ENCODE data around the gene AKAP11.

AKAP11 gene

DNA sequence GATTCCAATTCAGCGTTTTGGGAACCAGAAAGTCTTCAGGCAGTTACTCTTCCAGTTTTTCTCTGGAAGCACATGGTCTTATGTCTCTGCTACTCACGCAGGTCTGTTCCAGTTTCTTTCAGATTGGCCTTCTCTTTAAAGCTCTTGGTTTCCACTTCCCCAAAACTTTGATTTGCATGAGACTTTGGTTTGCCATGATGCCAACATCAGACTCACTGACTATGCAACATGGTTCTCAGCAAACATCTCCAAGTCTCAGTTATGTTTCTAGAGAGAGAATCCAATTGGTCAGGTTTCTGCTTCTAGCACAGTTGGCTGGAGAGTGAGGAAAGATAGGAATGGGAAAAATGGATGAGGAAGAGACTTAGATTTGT lies 3.1 kb downstream of the AKAP11 start:
- DNase-seq = peak; percentile 53

GRCh38 chr13:42275506-42275905 lies 3.6 kb downstream of the AKAP11 start:
- DNase-seq = no peak

- no peak for DNase-seq
These were observed 4.7 kb downstream of the AKAP11 start for GRCh38 chr13:42276683-42277082.

GRCh38 chr13:42277618-42278276 lies 5.8 kb downstream of the AKAP11 start:
- DNase-seq = no peak

- no peak for DNase-seq
These were observed 7.1 kb downstream of the AKAP11 start for GRCh38 chr13:42279080-42279479.

GRCh38 chr13:42279986-42280385 lies 8.0 kb downstream of the AKAP11 start:
- no peak for DNase-seq

DNA sequence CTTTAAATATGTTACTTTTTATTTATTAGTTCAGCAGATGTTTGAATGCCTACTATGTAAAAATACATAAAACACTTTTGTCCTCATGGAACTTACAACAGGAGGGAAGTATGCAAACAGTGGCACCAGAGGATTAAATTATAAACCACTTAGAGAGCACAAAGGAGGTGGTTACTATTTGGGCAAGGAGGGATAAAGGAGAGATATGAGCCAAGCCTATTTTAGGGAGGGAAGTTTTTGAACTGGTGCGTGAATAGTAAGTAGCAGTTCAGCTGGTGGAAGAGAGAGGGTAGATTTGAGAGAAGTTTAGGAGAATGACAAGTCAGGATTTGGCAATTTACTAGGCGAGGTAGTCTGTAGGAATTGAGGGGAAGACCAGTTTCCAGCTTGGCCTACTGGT lies 8.6 kb downstream of the AKAP11 start:
- no peak for DNase-seq

- no peak for DNase-seq
These were observed 11.6 kb downstream of the AKAP11 start for GRCh38 chr13:42283574-42283973.

DNA sequence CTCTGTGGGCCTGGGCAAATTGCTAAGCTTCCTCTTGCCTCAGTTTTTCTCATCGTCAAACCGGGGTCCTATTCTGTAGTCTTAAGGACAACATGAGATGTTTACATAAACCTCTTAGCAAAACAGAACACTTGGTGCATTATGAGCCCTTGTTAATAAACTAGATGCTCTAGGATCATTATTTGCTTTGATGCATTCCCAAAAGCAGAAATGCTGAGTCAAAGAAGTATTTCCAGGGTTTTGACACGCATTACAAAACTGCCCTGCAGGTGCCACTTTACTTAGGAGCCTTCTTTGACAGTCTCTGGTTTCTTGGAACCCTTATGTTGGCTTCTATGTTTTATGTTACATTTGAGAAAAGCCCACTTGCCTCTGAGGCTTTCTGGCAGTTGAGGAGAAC lies 12.1 kb downstream of the AKAP11 start:
- no peak for DNase-seq

GRCh38 chr13:42298392-42298791 lies 26.4 kb downstream of the AKAP11 start:
- no peak for DNase-seq

DNA sequence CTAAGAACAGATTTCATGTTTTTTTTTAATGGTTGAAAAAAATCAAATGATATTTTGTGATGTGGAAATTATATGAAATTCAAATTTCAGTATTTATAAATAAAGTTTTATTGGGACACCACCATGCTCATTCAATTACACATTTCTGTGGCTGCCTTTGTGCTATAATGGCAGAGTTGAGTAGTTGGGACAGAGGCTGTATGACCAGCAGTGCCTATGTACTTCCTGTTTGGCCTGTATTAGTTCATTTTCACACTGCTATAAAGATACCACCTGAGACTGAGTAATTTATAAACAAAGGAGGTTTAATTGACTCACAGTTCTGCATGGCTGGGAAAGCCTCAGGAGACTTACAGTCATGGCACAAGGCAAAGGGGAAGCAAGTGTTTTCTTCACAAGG lies 33.6 kb downstream of the AKAP11 start:
- no peak for DNase-seq

- no peak for DNase-seq
These were observed 35.5 kb downstream of the AKAP11 start for GRCh38 chr13:42307461-42307860.

DNA sequence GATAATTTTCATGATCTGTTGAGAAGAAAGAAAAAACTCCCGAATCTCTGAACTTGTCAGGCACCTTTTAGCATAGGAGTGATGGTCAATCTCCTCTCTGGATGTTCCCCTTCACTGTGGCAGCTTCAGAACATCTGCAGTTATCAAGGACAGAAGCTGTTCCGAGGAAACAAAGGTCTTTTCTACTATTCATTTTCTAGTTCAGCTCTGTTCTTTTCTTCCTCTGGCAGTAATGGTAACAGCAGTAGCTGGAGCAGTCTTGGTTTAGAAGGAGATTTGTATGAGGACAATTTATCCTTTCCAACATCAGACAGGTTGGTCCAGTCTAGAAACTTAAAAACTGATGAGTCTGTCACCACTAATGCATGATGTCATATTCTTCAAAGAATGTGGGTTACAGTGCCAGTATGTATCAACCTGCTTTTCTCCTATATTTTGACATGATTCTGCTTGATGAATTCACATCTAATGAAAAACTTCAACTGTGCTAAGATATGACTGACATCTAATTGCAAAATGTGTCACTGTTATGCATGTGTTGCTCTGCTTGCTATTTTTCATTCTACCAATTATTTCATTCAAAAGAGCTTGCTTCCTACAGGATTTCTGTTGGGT lies 41.0 kb downstream of the AKAP11 start:
- DNase-seq = no peak

- DNase-seq = no peak
These were observed 46.6 kb downstream of the AKAP11 start for GRCh38 chr13:42318570-42318969.

- no peak for DNase-seq
These were observed 48.4 kb downstream of the AKAP11 start for GRCh38 chr13:42320375-42320787.

GRCh38 chr13:42322806-42323205 lies 50.9 kb downstream of the AKAP11 start:
- DNase-seq = no peak

DNA sequence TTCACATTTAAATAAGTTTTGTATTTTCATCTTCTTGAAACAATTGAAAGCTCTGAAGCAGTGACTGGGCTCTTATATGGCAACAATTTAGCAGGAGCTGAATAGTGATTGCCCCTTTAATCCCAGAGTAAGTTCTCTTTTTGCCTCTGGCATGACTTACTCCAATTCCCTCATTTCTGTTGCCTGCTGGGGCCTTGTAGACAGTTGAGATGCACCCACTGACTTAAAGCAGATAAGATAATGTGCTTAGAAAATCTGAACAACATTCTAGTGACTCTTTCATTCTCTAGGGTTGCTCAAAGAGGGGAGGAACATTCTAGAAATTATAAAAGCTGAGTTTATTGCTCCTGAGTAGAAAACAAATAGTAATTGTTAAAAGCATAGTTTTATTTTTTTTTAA lies 52.8 kb downstream of the AKAP11 start:
- peak; percentile 37 for DNase-seq

DNA sequence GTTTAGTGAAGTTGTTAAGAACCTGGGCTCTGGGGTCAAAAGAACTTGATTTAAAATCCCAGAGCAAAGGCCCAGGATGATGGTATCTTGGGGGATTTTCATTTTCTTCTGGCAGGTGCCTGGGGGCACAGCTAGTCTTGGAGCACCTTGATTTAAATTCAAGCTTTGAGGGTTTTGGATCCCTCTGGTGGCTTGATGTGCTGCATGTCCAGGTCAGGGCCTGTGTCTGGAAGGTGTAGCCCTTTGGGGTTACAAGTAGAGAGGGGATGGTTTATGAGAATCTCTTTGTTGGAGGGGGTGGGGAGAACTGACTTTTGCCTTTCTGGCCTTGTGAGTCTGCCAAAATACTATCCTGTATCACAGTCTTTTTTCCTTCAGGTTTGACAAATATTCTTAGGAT lies 55.8 kb downstream of the AKAP11 start:
- DNase-seq = no peak

GRCh38 chr13:42328672-42329071 lies 56.7 kb downstream of the AKAP11 start:
- peak; percentile 13 for DNase-seq

DNA sequence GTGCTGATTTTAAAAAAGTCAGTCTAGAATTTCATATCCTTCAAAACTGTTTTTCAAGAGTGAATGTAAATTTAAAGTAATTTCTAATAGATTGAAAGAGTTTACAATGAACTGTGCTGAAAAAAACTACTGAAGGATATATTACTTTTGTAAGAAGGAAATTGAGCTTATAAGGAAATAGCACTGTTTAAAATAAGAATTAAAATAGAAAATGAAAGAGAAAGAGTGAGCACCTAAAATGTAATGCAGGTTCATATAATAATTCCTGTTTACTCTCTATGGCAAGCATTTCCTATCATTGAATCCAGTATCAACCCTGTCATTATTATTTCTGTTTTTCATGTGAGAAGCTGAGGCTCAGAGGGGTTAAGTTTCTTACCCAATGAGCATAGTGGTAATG lies 57.3 kb downstream of the AKAP11 start:
- DNase-seq = no peak

- DNase-seq = peak; percentile 14
These were observed 59.1 kb downstream of the AKAP11 start for GRCh38 chr13:42331009-42331408.

GRCh38 chr13:42333613-42334328 lies 61.8 kb downstream of the AKAP11 start:
- peak; percentile 54 for DNase-seq

DNA sequence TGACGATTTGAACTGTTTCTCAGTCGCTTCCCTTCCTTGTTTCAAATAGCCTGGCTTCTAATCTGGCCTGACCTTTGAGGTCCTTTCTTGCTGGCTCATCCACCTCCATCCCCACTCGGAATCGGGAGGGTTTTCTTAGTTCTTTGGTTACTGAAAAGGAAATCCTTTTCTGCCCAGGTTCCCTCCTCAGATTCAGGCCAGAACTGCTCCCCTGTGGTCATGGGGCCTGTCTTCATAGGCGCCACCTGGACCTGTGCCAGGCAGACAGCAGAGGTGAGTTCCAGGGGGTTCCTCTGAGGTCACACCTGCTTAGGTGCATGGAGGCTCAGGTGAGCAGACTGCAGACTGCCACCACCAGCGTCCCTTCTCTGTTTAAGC lies 62.4 kb downstream of the AKAP11 start:
- DNase-seq = no peak

GRCh38 chr13:42337808-42338600 lies 66.1 kb downstream of the AKAP11 start:
- no peak for DNase-seq

All from OCI-M1 (cell line).